Neural cell (in vitro differentiated cells): ENCODE results near the gene SERPINI2. TPM values are rescaled to one million over a fixed set of nuclear protein-coding genes. Genes with fewer than 3 reads are reported as not detected.

Experiments
- H2AFZ ChIP-seq: fragments of 200-600, 300-800 bp; sonication (generic), shearing (Covaris generic); 2 replicates; pipeline ENCODE4 v1.6.0; 2014; ENCODE audit warnings: low read depth, mild to moderate bottlenecking, antibody characterized with exemption, low read length, moderate library complexity
- H3F3A ChIP-seq: fragments of 200-600 bp; shearing (Covaris generic); 2 replicates; pipeline ENCODE4 v1.6.1; 2016; ENCODE audit warnings: mild to moderate bottlenecking, moderate library complexity, mixed read lengths, antibody characterized with exemption, low read length; ENCODE audit not compliant: insufficient read depth, poor library complexity, severe bottlenecking
- H3K27ac ChIP-seq: fragments of 200-600, 300-800 bp; sonication (generic), shearing (Covaris generic); 2 replicates; pipeline ENCODE4 v1.5.1; 2014; ENCODE audit warnings: mild to moderate bottlenecking, low read length, moderate library complexity
- H3K27me3 ChIP-seq: fragments of 300-800, 200-600 bp; sonication (generic), shearing (Covaris generic); 2 replicates; pipeline ENCODE4 v1.6.0; 2014; ENCODE audit warnings: mild to moderate bottlenecking, low read depth, low read length, moderate library complexity; ENCODE audit not compliant: insufficient read depth
- H3K36me3 ChIP-seq: fragments of 300-800, 200-600 bp; sonication (generic), shearing (Covaris generic); 2 replicates; pipeline ENCODE4 v1.5.1; 2014; ENCODE audit warnings: mild to moderate bottlenecking, antibody characterized with exemption, low read length, moderate library complexity; ENCODE audit not compliant: insufficient read depth
- H3K4me2 ChIP-seq: fragments of 300-800, 200-600 bp; sonication (generic), shearing (Covaris generic); 2 replicates; pipeline ENCODE4 v1.6.0; 2014; ENCODE audit warnings: mild to moderate bottlenecking, low read length
- H3K4me3 ChIP-seq: fragments of 300-800, 200-600 bp; sonication (generic), shearing (Covaris generic); 2 replicates; pipeline ENCODE4 v1.5.1; 2014; ENCODE audit warnings: mild to moderate bottlenecking, low read length, moderate library complexity
- H3K79me2 ChIP-seq: fragments of 200-600 bp; shearing (Covaris generic); replicated peaks from 2 replicates; pipeline ENCODE4 v1.6.0; 2014; ENCODE audit warnings: mild to moderate bottlenecking, low read length, moderate library complexity; ENCODE audit not compliant: insufficient read depth
- H3K9ac ChIP-seq: fragments of 300-800, 200-600 bp; sonication (generic), shearing (Covaris generic); 2 replicates; pipeline ENCODE4 v1.6.1; 2016; ENCODE audit warnings: mild to moderate bottlenecking, low read length, mixed read lengths
- H3K9me2 ChIP-seq: fragments of 200-600 bp; shearing (Covaris generic); 2 replicates; pipeline ENCODE4 v1.6.1; 2016; ENCODE audit warnings: mild to moderate bottlenecking, low read length, mixed read lengths; ENCODE audit not compliant: insufficient read depth
- H3K9me3 ChIP-seq: fragments of 200-600, 300-800 bp; sonication (generic), shearing (Covaris generic); 2 replicates; pipeline ENCODE4 v1.6.1; 2016; ENCODE audit warnings: mild to moderate bottlenecking, mixed run types, low read length, moderate library complexity, mixed read lengths
- H4K20me1 ChIP-seq: fragments of 200-600 bp; shearing (Covaris generic); 2 replicates; pipeline ENCODE4 v1.6.1; 2016; ENCODE audit warnings: mild to moderate bottlenecking, mixed run types; ENCODE audit not compliant: insufficient read depth
- EP300 ChIP-seq: fragments of 450-650 bp; conservative IDR thresholded peaks from 2 replicates; pipeline ENCODE4 v1.6.1; 2014; ENCODE audit warnings: antibody characterized with exemption, mild to moderate bottlenecking, moderate library complexity; ENCODE audit not compliant: poor library complexity, severe bottlenecking
- EZH2 ChIP-seq: fragments of 200-600, 300-800 bp; shearing (Covaris generic), sonication (generic); IDR thresholded peaks from 2 replicates; pipeline ENCODE4 v1.6.1; 2014; ENCODE audit warnings: antibody characterized with exemption, low read length, borderline replicate concordance, mild to moderate bottlenecking; ENCODE audit not compliant: insufficient read depth, poor library complexity, severe bottlenecking
- MXI1 ChIP-seq: fragments of 450-650 bp; conservative IDR thresholded peaks from 2 replicates; pipeline ENCODE4 v1.6.1; 2014; ENCODE audit warnings: antibody characterized with exemption, mild to moderate bottlenecking; ENCODE audit not compliant: poor library complexity, severe bottlenecking
- POLR2AphosphoS5 ChIP-seq: IDR thresholded peaks from 2 replicates; pipeline ENCODE4 v1.6.1; 2012
- RAD21 ChIP-seq: fragments of 450-650 bp; conservative IDR thresholded peaks from 2 replicates; pipeline ENCODE4 v1.6.1; 2014; ENCODE audit warnings: antibody characterized with exemption, mild to moderate bottlenecking, moderate library complexity
- SMC3 ChIP-seq: fragments of 450-650 bp; conservative IDR thresholded peaks from 2 replicates; pipeline ENCODE4 v1.6.1; 2014; ENCODE audit warnings: antibody characterized with exemption, mild to moderate bottlenecking, moderate library complexity; ENCODE audit not compliant: poor library complexity
- TAF1 ChIP-seq: IDR thresholded peaks from 2 replicates; pipeline ENCODE4 v1.6.1; 2012; ENCODE audit warnings: low read depth
- polyA plus RNA-seq: library from polyadenylated mRNA; depleted of rRNA; stranded (reverse); fragments of >200 nt; gene quantifications from 2 replicates; pipeline ENCODE4 v1.2.3, GENCODE V29; 2014
- TF ChIP-seq, protein P1 (sequence below): IDR thresholded peaks from 2 replicates; pipeline ENCODE4 v1.6.1; 2012; ENCODE audit warnings: borderline replicate concordance
- TF ChIP-seq, protein P2 (sequence below): fragments of 450-650 bp; IDR thresholded peaks from 2 replicates; pipeline ENCODE4 v1.5.1; 2014; ENCODE audit warnings: antibody characterized with exemption, mild to moderate bottlenecking, moderate library complexity; ENCODE audit not compliant: poor library complexity, severe bottlenecking

Gene SERPINI2
- polyA plus RNA-seq, 1 donor from 2014 or later: 1.7 TPM

DNA sequence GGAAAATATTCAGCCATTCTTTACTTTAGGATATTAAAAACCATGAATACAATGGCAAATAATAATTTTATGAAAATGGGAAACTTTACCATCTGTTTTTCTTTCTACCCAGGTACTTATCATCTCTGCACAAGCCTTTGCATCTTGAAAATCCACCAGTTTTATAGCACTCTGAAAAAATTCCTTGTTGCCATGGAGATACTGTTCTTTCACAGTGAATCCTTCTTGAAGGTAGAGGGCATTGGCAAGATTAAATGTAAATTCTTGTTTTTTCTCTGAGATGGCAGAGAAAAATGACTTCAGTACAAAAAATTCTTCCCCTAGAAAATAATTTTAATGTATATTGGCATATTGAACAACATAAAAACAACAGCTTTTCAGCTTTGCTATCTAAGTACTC is 6.9 kb downstream of the SERPINI2 start:
- Histone ChIP-seq H3K36me3 (no peaks in the 10 kb centered on the region), H3K9me2 (no peaks in the 10 kb centered on the region), H3K27me3 (no peaks in the 10 kb centered on the region), H4K20me1 (no peaks in the 10 kb centered on the region), H3K9ac (peak overlapping the region; percentile 13), H3F3A (no peaks in the 10 kb centered on the region), H3K79me2 (no peaks in the 10 kb centered on the region), H3K4me3 (peak overlapping the region; percentile 44), H3K9me3 (no peaks in the 10 kb centered on the region), H2AFZ (no peak overlapping the region), H3K27ac (peak overlapping the region; percentile 79), H3K4me2 (peak overlapping the region; percentile 63)
- no peak for TF ChIP-seq TAF1
- TF ChIP-seq EZH2: no peak
- TF ChIP-seq POLR2AphosphoS5: no peak
- TF ChIP-seq SMC3: no peak
- no peak for TF ChIP-seq MXI1
- TF ChIP-seq RAD21: no peak
- TF ChIP-seq, protein P1, sequence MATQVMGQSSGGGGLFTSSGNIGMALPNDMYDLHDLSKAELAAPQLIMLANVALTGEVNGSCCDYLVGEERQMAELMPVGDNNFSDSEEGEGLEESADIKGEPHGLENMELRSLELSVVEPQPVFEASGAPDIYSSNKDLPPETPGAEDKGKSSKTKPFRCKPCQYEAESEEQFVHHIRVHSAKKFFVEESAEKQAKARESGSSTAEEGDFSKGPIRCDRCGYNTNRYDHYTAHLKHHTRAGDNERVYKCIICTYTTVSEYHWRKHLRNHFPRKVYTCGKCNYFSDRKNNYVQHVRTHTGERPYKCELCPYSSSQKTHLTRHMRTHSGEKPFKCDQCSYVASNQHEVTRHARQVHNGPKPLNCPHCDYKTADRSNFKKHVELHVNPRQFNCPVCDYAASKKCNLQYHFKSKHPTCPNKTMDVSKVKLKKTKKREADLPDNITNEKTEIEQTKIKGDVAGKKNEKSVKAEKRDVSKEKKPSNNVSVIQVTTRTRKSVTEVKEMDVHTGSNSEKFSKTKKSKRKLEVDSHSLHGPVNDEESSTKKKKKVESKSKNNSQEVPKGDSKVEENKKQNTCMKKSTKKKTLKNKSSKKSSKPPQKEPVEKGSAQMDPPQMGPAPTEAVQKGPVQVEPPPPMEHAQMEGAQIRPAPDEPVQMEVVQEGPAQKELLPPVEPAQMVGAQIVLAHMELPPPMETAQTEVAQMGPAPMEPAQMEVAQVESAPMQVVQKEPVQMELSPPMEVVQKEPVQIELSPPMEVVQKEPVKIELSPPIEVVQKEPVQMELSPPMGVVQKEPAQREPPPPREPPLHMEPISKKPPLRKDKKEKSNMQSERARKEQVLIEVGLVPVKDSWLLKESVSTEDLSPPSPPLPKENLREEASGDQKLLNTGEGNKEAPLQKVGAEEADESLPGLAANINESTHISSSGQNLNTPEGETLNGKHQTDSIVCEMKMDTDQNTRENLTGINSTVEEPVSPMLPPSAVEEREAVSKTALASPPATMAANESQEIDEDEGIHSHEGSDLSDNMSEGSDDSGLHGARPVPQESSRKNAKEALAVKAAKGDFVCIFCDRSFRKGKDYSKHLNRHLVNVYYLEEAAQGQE: no peak
- TF ChIP-seq, protein P2, sequence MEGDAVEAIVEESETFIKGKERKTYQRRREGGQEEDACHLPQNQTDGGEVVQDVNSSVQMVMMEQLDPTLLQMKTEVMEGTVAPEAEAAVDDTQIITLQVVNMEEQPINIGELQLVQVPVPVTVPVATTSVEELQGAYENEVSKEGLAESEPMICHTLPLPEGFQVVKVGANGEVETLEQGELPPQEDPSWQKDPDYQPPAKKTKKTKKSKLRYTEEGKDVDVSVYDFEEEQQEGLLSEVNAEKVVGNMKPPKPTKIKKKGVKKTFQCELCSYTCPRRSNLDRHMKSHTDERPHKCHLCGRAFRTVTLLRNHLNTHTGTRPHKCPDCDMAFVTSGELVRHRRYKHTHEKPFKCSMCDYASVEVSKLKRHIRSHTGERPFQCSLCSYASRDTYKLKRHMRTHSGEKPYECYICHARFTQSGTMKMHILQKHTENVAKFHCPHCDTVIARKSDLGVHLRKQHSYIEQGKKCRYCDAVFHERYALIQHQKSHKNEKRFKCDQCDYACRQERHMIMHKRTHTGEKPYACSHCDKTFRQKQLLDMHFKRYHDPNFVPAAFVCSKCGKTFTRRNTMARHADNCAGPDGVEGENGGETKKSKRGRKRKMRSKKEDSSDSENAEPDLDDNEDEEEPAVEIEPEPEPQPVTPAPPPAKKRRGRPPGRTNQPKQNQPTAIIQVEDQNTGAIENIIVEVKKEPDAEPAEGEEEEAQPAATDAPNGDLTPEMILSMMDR: no peak
- no peak for TF ChIP-seq EP300

DNA sequence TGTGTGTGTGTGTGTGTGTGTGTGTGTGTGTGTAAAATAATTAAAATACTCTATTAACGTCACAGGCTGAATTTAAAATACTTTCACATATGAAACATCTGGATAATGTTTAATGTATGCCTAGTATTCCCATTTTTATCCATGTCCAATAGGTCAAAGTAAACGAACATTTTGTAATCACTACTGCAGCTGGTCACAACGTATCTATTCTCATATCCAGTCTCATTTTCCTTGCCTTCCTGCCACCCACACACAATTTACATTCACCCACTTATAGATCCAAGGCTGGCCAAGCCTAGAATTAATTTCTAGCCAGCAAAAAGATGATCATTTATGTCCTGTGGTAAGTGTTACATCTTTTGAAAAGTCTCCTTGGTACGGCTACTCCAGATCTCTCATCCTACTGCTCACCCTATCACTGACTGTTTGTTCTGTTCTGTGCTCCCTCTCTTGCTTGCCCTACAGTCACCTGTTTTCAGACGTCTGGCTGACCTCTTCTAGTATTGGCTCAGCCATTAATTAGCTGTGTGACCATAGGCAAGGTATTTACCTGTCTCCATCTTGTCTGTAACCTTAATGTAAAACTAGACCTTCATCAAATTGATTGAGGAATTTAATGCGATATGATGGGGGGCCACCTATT is 17.6 kb downstream of the SERPINI2 start:
- no peaks in the 10 kb centered on the region for H3K36me3 ChIP-seq

More for the DNA sequence above, 17.6 kb downstream of the SERPINI2 start:
- no peak overlapping the region for H3K27ac ChIP-seq
- H3K9me2 ChIP-seq: no peaks in the 10 kb centered on the region
- no peak overlapping the region for H3K4me3 ChIP-seq
- no peak overlapping the region for H2AFZ ChIP-seq
- no peaks in the 10 kb centered on the region for H3K79me2 ChIP-seq
- no peaks in the 10 kb centered on the region for H3K27me3 ChIP-seq
- no peak overlapping the region for H3K4me2 ChIP-seq
- no peaks in the 10 kb centered on the region for H4K20me1 ChIP-seq
- no peaks in the 10 kb centered on the region for H3F3A ChIP-seq
- H3K9ac ChIP-seq: no peak overlapping the region
- no peaks in the 10 kb centered on the region for H3K9me3 ChIP-seq
- TF ChIP-seq EP300 (no peak), EZH2 (no peak), POLR2AphosphoS5 (no peak), MXI1 (no peak), SMC3 (no peak), RAD21 (no peak), TAF1 (no peak)
- TF ChIP-seq, protein P2: no peak
- TF ChIP-seq, protein P1: no peak
